GM23338 (cell line): ENCODE results near the gene DERA. TPM values are rescaled to one million over a fixed set of nuclear protein-coding genes. Genes with fewer than 3 reads are reported as not detected.

Source experiments
- ATAC-seq: fragments of 200-7000 bp; cut with Tn5 transposase; 3 replicates; pipeline ENCODE4 v1.9.1; 2020
- DNase-seq: peaks from one replicate; pipeline ENCODE4 v3.0.0-alpha.2; 2015; ENCODE audit warnings: low spot score
- H2AFZ ChIP-seq: fragments of 200-600 bp; sonication (generic); 2 replicates; pipeline ENCODE4 v1.8.0; 2016; ENCODE audit warnings: antibody characterized with exemption, mild to moderate bottlenecking, moderate library complexity
- H3F3A ChIP-seq: fragments of 200-600 bp; sonication (generic); replicated peaks from 2 replicates; pipeline ENCODE4 v1.8.0; 2017; ENCODE audit warnings: antibody characterized with exemption, mixed run types, low read depth
- H3K27ac ChIP-seq: fragments of 200-600 bp; sonication (generic); 2 replicates; pipeline ENCODE4 v1.6.1; 2016; ENCODE audit warnings: low read depth
- H3K27me3 ChIP-seq: fragments of 200-600 bp; sonication (generic); 2 replicates; pipeline ENCODE4 v1.8.0; 2016; ENCODE audit warnings: mild to moderate bottlenecking, mixed run types, moderate library complexity; ENCODE audit not compliant: insufficient read depth
- H3K36me3 ChIP-seq: fragments of 200-600 bp; sonication (generic); 2 replicates; pipeline ENCODE4 v1.8.0; 2016; ENCODE audit warnings: mild to moderate bottlenecking; ENCODE audit not compliant: insufficient read depth
- H3K4me1 ChIP-seq: fragments of 200-600 bp; sonication (generic); 2 replicates; pipeline ENCODE4 v1.8.0; 2016; ENCODE audit warnings: mild to moderate bottlenecking, moderate library complexity; ENCODE audit not compliant: insufficient read depth
- H3K4me2 ChIP-seq: fragments of 200-600 bp; sonication (generic); 2 replicates; pipeline ENCODE4 v1.7.1; 2017; ENCODE audit warnings: mixed run types
- H3K4me3 ChIP-seq: fragments of 200-600 bp; sonication (generic); 2 replicates; pipeline ENCODE4 v1.6.1; 2016; ENCODE audit warnings: mixed run types
- H3K79me2 ChIP-seq: fragments of 200-600 bp; sonication (generic); replicated peaks from 2 replicates; pipeline ENCODE4 v1.8.0; 2017; ENCODE audit warnings: mild to moderate bottlenecking; ENCODE audit not compliant: insufficient read depth
- H3K9me2 ChIP-seq: fragments of 200-600 bp; sonication (generic); 2 replicates; pipeline ENCODE4 v1.8.0; 2017; ENCODE audit not compliant: insufficient read depth
- H4K20me1 ChIP-seq: fragments of 200-600 bp; sonication (generic); replicated peaks from 2 replicates; pipeline ENCODE4 v1.8.0; 2017; ENCODE audit warnings: mild to moderate bottlenecking; ENCODE audit not compliant: insufficient read depth
- H3K27ac Mint-ChIP-seq: 2 replicates; pipeline ENCODE4 v1.8.0; 2020; ENCODE audit warnings: inconsistent platforms, mild to moderate bottlenecking, moderate library complexity, mixed read lengths
- H3K27me3 Mint-ChIP-seq: 3 replicates; pipeline ENCODE4 v1.8.0; 2022; ENCODE audit warnings: low read depth, mild to moderate bottlenecking, moderate library complexity, mixed read lengths, inconsistent platforms; ENCODE audit not compliant: insufficient read depth, poor library complexity
- H3K36me3 Mint-ChIP-seq: 3 replicates; pipeline ENCODE4 v1.8.0; 2021; ENCODE audit warnings: low read depth, mild to moderate bottlenecking, inconsistent platforms, moderate library complexity, mixed read lengths
- H3K4me1 Mint-ChIP-seq: 3 replicates; pipeline ENCODE4 v1.8.0; 2020; ENCODE audit warnings: mild to moderate bottlenecking, inconsistent platforms, mixed read lengths
- H3K4me3 Mint-ChIP-seq: 3 replicates; pipeline ENCODE4 v1.8.0; 2021; ENCODE audit warnings: moderate library complexity, mild to moderate bottlenecking, inconsistent platforms, mixed read lengths
- H3K9me3 Mint-ChIP-seq: 3 replicates; pipeline ENCODE4 v1.8.0; 2020; ENCODE audit warnings: moderate library complexity, mild to moderate bottlenecking, inconsistent platforms, mixed read lengths
- CREB1 ChIP-seq: fragments of 250-450 bp; sonication (Bioruptor Pico); IDR thresholded peaks from 2 replicates; pipeline ENCODE4 v1.5.0; 2020; ENCODE audit warnings: low read depth, mild to moderate bottlenecking, moderate library complexity
- CTCF ChIP-seq, 2 experiments: fragments of 200-600 bp in 1 of 2; sonication (generic) in 1 of 2; conservative IDR thresholded peaks; 2 replicates each; pipeline versions ENCODE4 v1.5.1 to v1.6.1; 2016 to 2017; ENCODE audit warnings: antibody characterized with exemption in 2 of 2, low read depth in 2 of 2, mild to moderate bottlenecking in 2 of 2, moderate library complexity in 1 of 2
- EZH2phosphoT487 ChIP-seq: fragments of 200-600 bp; sonication (generic); IDR thresholded peaks from one replicate; pipeline ENCODE4 v1.8.1; 2018; ENCODE audit warnings: antibody characterized with exemption; ENCODE audit not compliant: unreplicated experiment
- JUNB ChIP-seq: IDR thresholded peaks from one replicate; pipeline ENCODE4 v1.6.1; 2016; ENCODE audit warnings: antibody characterized with exemption; ENCODE audit not compliant: unreplicated experiment
- polyA plus RNA-seq: library from polyadenylated mRNA; unstranded; fragments of >200 nt; fragmentation: Nextera tagmentation; extraction: Ambion mirVana; gene quantifications from 2 replicates; pipeline ENCODE4 v1.2.1, GENCODE V29; 2016
- total RNA-seq: library from RNA; depleted of rRNA; stranded (reverse); fragments of >200 nt; shearing (Covaris generic); gene quantifications from 2 replicates; pipeline ENCODE4 v1.2.3, GENCODE V29; 2014
- TF ChIP-seq, protein P1 (sequence below): fragments of 250-450 bp; sonication (Bioruptor Pico); IDR thresholded peaks from 2 replicates; pipeline ENCODE4 v1.5.0; 2020; ENCODE audit warnings: mild to moderate bottlenecking, moderate library complexity

The DERA gene
- total and polyA plus RNA-seq, 2 experiments from 2014 or later, result 20.4 to 27.3 TPM

- Histone ChIP-seq H4K20me1 (no peaks in the 10 kb centered on the region), H3K27me3 (no peaks in the 10 kb centered on the region), H3K36me3 (no peaks in the 10 kb centered on the region), H3K4me1 (peaks cover 15% of the 10 kb centered on the region), H3K4me2 (0 out of 2 replicates have a peak overlapping the region, but pooled peaks have one; percentile 15), H2AFZ (no peak overlapping the region), H3K79me2 (no peaks in the 10 kb centered on the region), H3K4me3 (no peak overlapping the region), H3K9me2 (no peaks in the 10 kb centered on the region), H3K27ac (no peak overlapping the region), H3F3A (no peaks in the 10 kb centered on the region)
- TF ChIP-seq CTCF (conservative IDR thresholded peaks at IDR 0.05; ENCODE audit: low read depth in 2 of 2) (no peak), EZH2phosphoT487 (no peak), CREB1 (CRISPR knock-in tag) (no peak), JUNB (no peak)
- peak; percentile 76 for ATAC-seq
- no peaks in the 10 kb centered on the region; the same call in 2 of the 3 replicates for H3K36me3 Mint-ChIP-seq
- H3K4me1 Mint-ChIP-seq, result peaks cover 40% of the 10 kb centered on the region
- H3K4me3 Mint-ChIP-seq, result no peak overlapping the region
- no peaks in the 10 kb centered on the region for H3K27me3 Mint-ChIP-seq
- H3K9me3 Mint-ChIP-seq, result no peaks in the 10 kb centered on the region
- peak; percentile 45 for DNase-seq
- no peak overlapping the region; the same call in none of the 2 replicates for H3K27ac Mint-ChIP-seq
Observed at GRCh38 chr12:15928870-15929571, 17.9 kb downstream of the DERA start.

GRCh38 chr12:15931590-15932053 lies 20.5 kb downstream of the DERA start:
- H2AFZ ChIP-seq, result no peak overlapping the region
- no peaks in the 10 kb centered on the region for H3K79me2 ChIP-seq
- DNase-seq, result peak; percentile 31
- no peaks in the 10 kb centered on the region; the same call in 2 of the 3 replicates for H3K36me3 Mint-ChIP-seq
- no peaks in the 10 kb centered on the region for H3F3A ChIP-seq
- H3K4me1 ChIP-seq, result peaks cover 15% of the 10 kb centered on the region
- H3K4me3 ChIP-seq, result no peak overlapping the region
- H3K27me3 ChIP-seq, result no peaks in the 10 kb centered on the region
- TF ChIP-seq CTCF (conservative IDR thresholded peaks at IDR 0.05; ENCODE audit: low read depth in 2 of 2), result peak; percentile 36 to 47; a peak in 3 of 4 replicates
- TF ChIP-seq, protein P1, sequence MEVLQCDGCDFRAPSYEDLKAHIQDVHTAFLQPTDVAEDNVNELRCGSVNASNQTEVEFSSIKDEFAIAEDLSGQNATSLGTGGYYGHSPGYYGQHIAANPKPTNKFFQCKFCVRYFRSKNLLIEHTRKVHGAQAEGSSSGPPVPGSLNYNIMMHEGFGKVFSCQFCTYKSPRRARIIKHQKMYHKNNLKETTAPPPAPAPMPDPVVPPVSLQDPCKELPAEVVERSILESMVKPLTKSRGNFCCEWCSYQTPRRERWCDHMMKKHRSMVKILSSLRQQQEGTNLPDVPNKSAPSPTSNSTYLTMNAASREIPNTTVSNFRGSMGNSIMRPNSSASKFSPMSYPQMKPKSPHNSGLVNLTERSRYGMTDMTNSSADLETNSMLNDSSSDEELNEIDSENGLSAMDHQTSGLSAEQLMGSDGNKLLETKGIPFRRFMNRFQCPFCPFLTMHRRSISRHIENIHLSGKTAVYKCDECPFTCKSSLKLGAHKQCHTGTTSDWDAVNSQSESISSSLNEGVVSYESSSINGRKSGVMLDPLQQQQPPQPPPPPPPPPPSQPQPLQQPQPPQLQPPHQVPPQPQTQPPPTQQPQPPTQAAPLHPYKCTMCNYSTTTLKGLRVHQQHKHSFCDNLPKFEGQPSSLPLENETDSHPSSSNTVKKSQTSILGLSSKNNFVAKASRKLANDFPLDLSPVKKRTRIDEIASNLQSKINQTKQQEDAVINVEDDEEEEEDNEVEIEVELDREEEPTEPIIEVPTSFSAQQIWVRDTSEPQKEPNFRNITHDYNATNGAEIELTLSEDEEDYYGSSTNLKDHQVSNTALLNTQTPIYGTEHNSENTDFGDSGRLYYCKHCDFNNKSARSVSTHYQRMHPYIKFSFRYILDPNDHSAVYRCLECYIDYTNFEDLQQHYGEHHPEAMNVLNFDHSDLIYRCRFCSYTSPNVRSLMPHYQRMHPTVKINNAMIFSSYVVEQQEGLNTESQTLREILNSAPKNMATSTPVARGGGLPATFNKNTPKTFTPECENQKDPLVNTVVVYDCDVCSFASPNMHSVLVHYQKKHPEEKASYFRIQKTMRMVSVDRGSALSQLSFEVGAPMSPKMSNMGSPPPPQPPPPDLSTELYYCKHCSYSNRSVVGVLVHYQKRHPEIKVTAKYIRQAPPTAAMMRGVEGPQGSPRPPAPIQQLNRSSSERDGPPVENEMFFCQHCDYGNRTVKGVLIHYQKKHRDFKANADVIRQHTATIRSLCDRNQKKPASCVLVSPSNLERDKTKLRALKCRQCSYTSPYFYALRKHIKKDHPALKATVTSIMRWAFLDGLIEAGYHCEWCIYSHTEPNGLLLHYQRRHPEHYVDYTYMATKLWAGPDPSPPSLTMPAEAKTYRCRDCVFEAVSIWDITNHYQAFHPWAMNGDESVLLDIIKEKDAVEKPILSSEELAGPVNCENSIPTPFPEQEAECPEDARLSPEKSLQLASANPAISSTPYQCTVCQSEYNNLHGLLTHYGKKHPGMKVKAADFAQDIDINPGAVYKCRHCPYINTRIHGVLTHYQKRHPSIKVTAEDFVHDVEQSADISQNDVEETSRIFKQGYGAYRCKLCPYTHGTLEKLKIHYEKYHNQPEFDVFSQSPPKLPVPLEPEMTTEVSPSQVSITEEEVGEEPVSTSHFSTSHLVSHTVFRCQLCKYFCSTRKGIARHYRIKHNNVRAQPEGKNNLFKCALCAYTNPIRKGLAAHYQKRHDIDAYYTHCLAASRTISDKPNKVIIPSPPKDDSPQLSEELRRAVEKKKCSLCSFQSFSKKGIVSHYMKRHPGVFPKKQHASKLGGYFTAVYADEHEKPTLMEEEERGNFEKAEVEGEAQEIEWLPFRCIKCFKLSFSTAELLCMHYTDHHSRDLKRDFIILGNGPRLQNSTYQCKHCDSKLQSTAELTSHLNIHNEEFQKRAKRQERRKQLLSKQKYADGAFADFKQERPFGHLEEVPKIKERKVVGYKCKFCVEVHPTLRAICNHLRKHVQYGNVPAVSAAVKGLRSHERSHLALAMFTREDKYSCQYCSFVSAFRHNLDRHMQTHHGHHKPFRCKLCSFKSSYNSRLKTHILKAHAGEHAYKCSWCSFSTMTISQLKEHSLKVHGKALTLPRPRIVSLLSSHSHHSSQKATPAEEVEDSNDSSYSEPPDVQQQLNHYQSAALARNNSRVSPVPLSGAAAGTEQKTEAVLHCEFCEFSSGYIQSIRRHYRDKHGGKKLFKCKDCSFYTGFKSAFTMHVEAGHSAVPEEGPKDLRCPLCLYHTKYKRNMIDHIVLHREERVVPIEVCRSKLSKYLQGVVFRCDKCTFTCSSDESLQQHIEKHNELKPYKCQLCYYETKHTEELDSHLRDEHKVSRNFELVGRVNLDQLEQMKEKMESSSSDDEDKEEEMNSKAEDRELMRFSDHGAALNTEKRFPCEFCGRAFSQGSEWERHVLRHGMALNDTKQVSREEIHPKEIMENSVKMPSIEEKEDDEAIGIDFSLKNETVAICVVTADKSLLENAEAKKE (CRISPR knock-in tag), result no peak
- no peak overlapping the region for H3K4me2 ChIP-seq
- H3K27ac Mint-ChIP-seq, result peak overlapping the region; percentile 59
- H3K27ac ChIP-seq, result no peak overlapping the region
- H4K20me1 ChIP-seq, result no peaks in the 10 kb centered on the region
- no peaks in the 10 kb centered on the region for H3K9me3 Mint-ChIP-seq
- ATAC-seq, result peak; percentile 48; the same call in 2 of the 3 replicates
- peaks cover 36% of the 10 kb centered on the region for H3K4me1 Mint-ChIP-seq
- H3K27me3 Mint-ChIP-seq, result peaks cover under 1% of the 10 kb centered on the region
- no peaks in the 10 kb centered on the region for H3K9me2 ChIP-seq
- H3K4me3 Mint-ChIP-seq, result no peak overlapping the region
- H3K36me3 ChIP-seq, result no peaks in the 10 kb centered on the region
